ENCODE data around the gene GSTM1. TPM values are rescaled to one million over a fixed set of nuclear protein-coding genes. Genes with fewer than 3 reads are reported as not detected.
"Not testable (repeated sequence)": the region's sequence is repeated elsewhere in the genome, so short reads cannot be mapped to it uniquely, and the experiment has no call there.

The GSTM1 gene
- total and polyA plus RNA-seq, 2 of the 8 experiments (the other 6 are each of a cell fraction or from before 2014, with no cell fraction given) = 16.7 to 42.5 TPM

DNA sequence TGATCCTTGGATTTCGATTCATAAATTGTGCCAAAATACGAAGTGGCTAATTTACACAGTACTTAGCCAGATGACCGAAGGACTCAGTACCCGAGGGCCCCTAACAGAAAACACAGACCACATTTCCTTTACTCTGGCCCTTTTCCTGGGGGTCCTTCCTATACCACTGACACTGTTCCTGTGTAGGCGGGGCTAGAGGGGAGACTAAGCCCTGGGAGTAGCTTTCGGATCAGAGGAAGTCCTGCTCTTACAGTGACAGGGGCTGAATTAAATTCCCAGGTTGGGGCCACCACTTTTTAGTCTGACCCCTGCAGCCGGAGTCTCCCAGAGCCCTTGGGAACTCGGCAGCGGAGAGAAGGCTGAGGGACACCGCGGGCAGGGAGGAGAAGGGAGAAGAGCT, 508 bp upstream of the GSTM1 start:
- Histone ChIP-seq H2AFZ (ENCODE audit: low read length) (0 out of 2 replicates have a peak overlapping the region, but pooled peaks have one; percentile 70), H3K9ac (replicated peaks in 1 of 4; ENCODE audit: extremely low read depth in 1 of 4, low read depth in 3 of 4, low read length in 3 of 4) (0 out of 7 replicates have a peak overlapping the region, but pooled peaks of 1 of the 4 experiments have one; percentile 1), H3K4me3 (ENCODE audit: extremely low read depth in 1 of 4, insufficient read depth in 2 of 4, low read depth in 3 of 4, low read length in 4 of 4) (peak overlapping the region; percentile 45 to 62 (median 50); a peak in 5 of 8 replicates), H3K4me2 (ENCODE audit: insufficient read depth in 1 of 2, low read depth in 2 of 2, low read length in 2 of 2) (peak overlapping the region; percentile 63 to 90)
- not testable (repeated sequence) for H2AK5ac ChIP-seq (ENCODE audit: low read depth, low read length); H3K23ac ChIP-seq (ENCODE audit: insufficient read length); H2BK120ac ChIP-seq (replicated peaks; ENCODE audit: low read depth, low read length); H4K8ac ChIP-seq (ENCODE audit: extremely low read depth, insufficient read depth, low read length); H3K79me1 ChIP-seq (ENCODE audit: low read depth, low read length); H3K27ac ChIP-seq (ENCODE audit: low read depth, low read length); H4K5ac ChIP-seq (ENCODE audit: insufficient read length, low read depth, low read length); H3K56ac ChIP-seq (replicated peaks; ENCODE audit: insufficient read length, low read depth, low read length); DNase-seq (ENCODE audit: low read depth in 1 of 2, low spot score in 2 of 2); H2BK20ac ChIP-seq (ENCODE audit: low read length); H3K36me3 ChIP-seq (ENCODE audit: control insufficient read depth in 2 of 4, insufficient read depth in 4 of 4, low read length in 3 of 4); H3K23me2 ChIP-seq (ENCODE audit: low read depth, low read length); H3K18ac ChIP-seq (ENCODE audit: extremely low read depth, low read length); H2BK15ac ChIP-seq (ENCODE audit: low read length); H4K91ac ChIP-seq (replicated peaks; ENCODE audit: insufficient read length, low read length); H3K4ac ChIP-seq (replicated peaks; ENCODE audit: insufficient read length, low read depth, low read length); H3K9me3 ChIP-seq (ENCODE audit: insufficient read depth in 2 of 2, low read depth in 1 of 2, low read length in 1 of 2); H3K4me1 ChIP-seq (replicated peaks in 1 of 4; ENCODE audit: control insufficient read depth in 3 of 4, insufficient read depth in 4 of 4, low read length in 3 of 4); H3K27me3 ChIP-seq (replicated peaks in 1 of 4; ENCODE audit: control insufficient read depth in 3 of 4, extremely low read depth in 1 of 4, insufficient read depth in 3 of 4, low read length in 3 of 4); H2BK12ac ChIP-seq (ENCODE audit: low read depth, low read length); H2BK5ac ChIP-seq (ENCODE audit: low read depth, low read length); H4K20me1 ChIP-seq (replicated peaks in 1 of 2; ENCODE audit: control insufficient read depth in 1 of 2, insufficient read depth in 2 of 2, low read length in 2 of 2); H3K79me2 ChIP-seq (ENCODE audit: control insufficient read depth in 1 of 2, insufficient read depth in 2 of 2, low read length in 2 of 2); H3K14ac ChIP-seq (ENCODE audit: insufficient read length)
- FAIRE-seq = peak; percentile 68
- ChIA-PET CTCF (ENCODE audit: partially characterized antibody) (interaction anchor here (1.0 to 5.4 kb wide), 12 partner anchors 9 to 187 kb away, joined by 3 to 60 read pairs (median 4); partner anchors contain the start of gene GSTM4), POLR2A (ENCODE audit: partially characterized antibody) (interaction anchor here (1.0 to 1.6 kb wide), 6 partner anchors 17 to 301 kb away, joined by 3 to 5 read pairs (median 4); partner anchors contain the start of gene GSTM4)
- WGBS, 2 experiments (ENCODE audit: extremely low coverage in 1 of 2, insufficient coverage in 1 of 2, insufficient read length in 1 of 2, insufficient replicate concordance in 2 of 2, low coverage in 1 of 2, low lambda C conversion rate in 2 of 2, missing lambda C conversion rate in 1 of 2) = 77% methylated on average over 8 of the region's 11 CpGs; no CpG with 5 or more reads in 1 of the 2 experiments
